Fibroblast of the aortic adventitia (primary cell): ENCODE measurements around the gene DIDO1. TPM values are rescaled to one million over a fixed set of nuclear protein-coding genes. Genes with fewer than 3 reads are reported as not detected.
A peak's percentile ranks its signal among the peaks of the same experiment; 100 is the strongest.

Source experiments
- DNase-seq: peaks from one replicate; pipeline ENCODE4 v3.0.0-alpha.2; 2010; ENCODE audit warnings: low read depth
- H3K4me3 ChIP-seq: 2 replicates; pipeline ENCODE4 v1.5.1; 2011; ENCODE audit warnings: low read depth, mild to moderate bottlenecking, control low read depth, low read length, moderate library complexity
- CTCF ChIP-seq: IDR thresholded peaks from 2 replicates; pipeline ENCODE4 v1.5.1; 2011; ENCODE audit warnings: mild to moderate bottlenecking, low read length, control low read depth, inconsistent platforms; ENCODE audit not compliant: insufficient read depth
- total RNA-seq: library from RNA; depleted of rRNA; stranded (reverse); fragments of >200 nt; gene quantifications from 2 replicates; pipeline ENCODE4 v1.2.3, GENCODE V29; 2012; ENCODE audit warnings: low replicate concordance

The DIDO1 gene
- total RNA-seq, 1 donor = 48.4 TPM

- peak within 1 kb of the TSS; percentile 46 for H3K4me3 ChIP-seq
- DNase-seq = no peak
- no peak for TF ChIP-seq CTCF
Observed at GRCh38 chr20:62952373-62952967, 26.2 kb upstream of the DIDO1 start, which contains the start of gene SLC17A9. TSS of gene SLC17A9 (plus strand) at chr20:62952709. CDS start at chr20:62952831, 122 bp downstream.

- H3K4me3 ChIP-seq = no peak overlapping the region
- DNase-seq = no peak
- TF ChIP-seq CTCF = no peak
Observed at GRCh38 chr20:62951896-62952372, 25.6 kb upstream of the DIDO1 start.

- TF ChIP-seq CTCF = no peak
- DNase-seq = no peak
- H3K4me3 ChIP-seq = no peak overlapping the region
Observed at GRCh38 chr20:62951143-62951895, 25.0 kb upstream of the DIDO1 start.

- no peak overlapping the region for H3K4me3 ChIP-seq
- TF ChIP-seq CTCF = no peak
- DNase-seq = no peak
Observed at GRCh38 chr20:62950741-62951140, 24.4 kb upstream of the DIDO1 start.

- no peak for DNase-seq
- H3K4me3 ChIP-seq = no peak overlapping the region
- TF ChIP-seq CTCF = no peak
Observed at GRCh38 chr20:62949962-62950361, 23.7 kb upstream of the DIDO1 start.

GRCh38 chr20:62949153-62949821 is 23.0 kb upstream of the DIDO1 start:
- no peak overlapping the region for H3K4me3 ChIP-seq
- DNase-seq = no peak
- no peak for TF ChIP-seq CTCF
